Lower lobe of right lung (tissue), 2 donors: ENCODE data around the gene ACSL3. TPM values are rescaled to one million over a fixed set of nuclear protein-coding genes. Genes with fewer than 3 reads are reported as not detected.
A peak's percentile ranks its signal among the peaks of the same experiment; 100 is the strongest.

Source experiments
- ATAC-seq, 2 donors: fragments of 200-7000 bp; cut with Tn5 transposase; one replicate each; pipeline ENCODE4 v1.9.1; 2020 to 2022; ENCODE audit warnings: mild to moderate bottlenecking in 2 of 2, moderate library complexity in 2 of 2
- DNase-seq: peaks from one replicate; pipeline ENCODE4 v3.0.0-alpha.2; 2020
- H3K27ac ChIP-seq: fragments of 200-600 bp; one replicate; pipeline ENCODE4 v1.8.0; 2022
- H3K27me3 ChIP-seq: fragments of 200-600 bp; one replicate; pipeline ENCODE4 v1.8.0; 2022; ENCODE audit warnings: low read depth
- H3K36me3 ChIP-seq: fragments of 200-600 bp; one replicate; pipeline ENCODE4 v1.8.0; 2022; ENCODE audit warnings: mild to moderate bottlenecking
- H3K4me1 ChIP-seq: fragments of 200-600 bp; one replicate; pipeline ENCODE4 v1.8.0; 2022
- H3K4me3 ChIP-seq: fragments of 200-600 bp; one replicate; pipeline ENCODE4 v1.8.0; 2022; ENCODE audit warnings: mild to moderate bottlenecking
- H3K9me3 ChIP-seq: fragments of 200-600 bp; one replicate; pipeline ENCODE4 v1.8.0; 2022
- CTCF ChIP-seq: fragments of 200-600 bp; IDR thresholded peaks from one replicate; pipeline ENCODE4 v1.8.0; 2022; ENCODE audit warnings: antibody characterized with exemption, mild to moderate bottlenecking
- intact Hi-C: fragments of 100-400 bp; cut with DNase I; formaldehyde crosslinking; loops from one replicate; pipeline ENCODE4 v1.11.0; 2022
- long read RNA-seq: library from polyadenylated mRNA; unstranded; transcript quantifications from one replicate; pipeline ENCODE4 v2.0.0, GENCODE V29; 2021
- total RNA-seq: library from RNA; stranded (reverse); fragmentation: NEBNext Ultra II Directional; extraction: Animal tissue kit (Norgen Biotek cat#: 25700); gene quantifications from one replicate; pipeline ENCODE4 v1.2.1, GENCODE V29; 2021
- donor health status: DM: no; HTN: yes; CAD: no; lungs with severe emphysema.

ACSL3 gene
- total RNA-seq, result 74.2 TPM
- long read RNA-seq, full-length matches to known transcripts, result 83 of 106 reads
- long read RNA-seq, partial matches to known transcripts, result 10 of 106 reads
- long read RNA-seq, other reads (novel, unspliced or antisense), result 13 of 106 reads

- no peaks in the 10 kb centered on the region for H3K27me3 ChIP-seq
- no peaks in the 10 kb centered on the region for H3K36me3 ChIP-seq
- intact Hi-C loops, result no loop called here
- peak within 1 kb of the TSS; percentile 99 for H3K27ac ChIP-seq
- DNase-seq, result peak; percentile 99
- no peaks in the 10 kb centered on the region for H3K9me3 ChIP-seq
- ATAC-seq, result peak; percentile 99
- TF ChIP-seq CTCF, result peak; percentile 10
- peaks cover 48% of the 10 kb centered on the region for H3K4me1 ChIP-seq
- H3K4me3 ChIP-seq, result peak within 1 kb of the TSS; percentile 82
These were observed at the start of gene ACSL3 for GRCh38 chr2:222860740-222861410. TSS of gene ACSL3 (plus strand) at chr2:222861036. CDS start at chr2:222908773, 47,737 bp downstream.

DNA sequence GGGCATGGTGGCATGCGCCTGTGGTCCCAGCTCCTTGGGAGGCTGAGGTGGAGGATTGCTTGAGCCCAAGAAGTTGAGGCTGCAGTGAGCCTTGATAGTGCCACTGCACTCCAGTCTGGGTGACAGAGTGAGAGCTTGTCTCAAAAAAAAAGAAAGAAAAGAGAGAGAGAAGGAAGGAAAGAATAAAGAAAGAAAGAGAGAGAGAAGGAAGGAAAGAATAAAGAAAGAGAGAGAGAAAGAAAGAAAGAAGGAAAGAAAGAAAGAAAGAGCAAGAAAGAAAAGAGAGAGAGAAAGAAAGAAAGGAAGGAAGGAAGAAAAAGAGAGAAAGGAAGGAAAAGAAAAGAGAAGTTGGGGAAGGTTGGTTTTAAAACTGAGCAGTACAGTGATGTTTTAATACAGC is 49.0 kb upstream of the ACSL3 start:
- Histone ChIP-seq H3K27me3 (no peaks in the 10 kb centered on the region), H3K27ac (no peak overlapping the region), H3K36me3 (no peaks in the 10 kb centered on the region), H3K4me1 (peaks cover 3% of the 10 kb centered on the region), H3K4me3 (no peak overlapping the region), H3K9me3 (no peaks in the 10 kb centered on the region)
- DNase-seq, result no peak
- TF ChIP-seq CTCF, result no peak
- intact Hi-C loops, result no loop called here
- no peak for ATAC-seq

DNA sequence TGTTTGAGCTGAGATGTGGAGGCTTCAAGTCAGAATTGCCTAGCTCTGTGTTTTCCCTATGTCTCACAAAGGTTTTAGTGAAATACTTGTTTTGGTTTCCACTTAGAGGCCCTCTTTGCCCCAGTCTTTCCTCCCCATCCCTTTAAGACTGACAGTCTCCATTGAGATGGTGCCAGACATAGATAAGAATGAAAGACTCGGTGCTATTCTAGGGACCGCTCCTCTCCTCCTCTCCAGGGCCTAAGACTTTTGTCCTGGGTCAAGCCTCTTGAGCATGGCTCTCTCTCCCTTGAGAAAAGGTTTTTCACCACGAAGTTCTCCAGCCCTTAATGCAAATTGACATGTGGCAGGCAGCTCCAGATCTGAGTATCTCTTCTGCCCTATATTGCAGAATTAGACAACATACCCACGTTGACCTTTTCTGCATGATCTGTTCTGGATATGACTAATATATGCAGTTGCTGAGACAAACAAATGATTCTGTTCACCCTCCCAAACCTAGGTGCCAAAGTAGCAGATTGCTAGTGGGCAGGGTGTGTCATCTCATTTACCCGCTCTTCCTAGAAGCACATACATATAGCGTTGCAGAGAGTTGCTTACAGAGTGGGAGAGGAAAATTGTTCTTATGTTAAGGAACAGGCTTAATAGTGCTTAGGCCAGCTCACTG is 47.5 kb upstream of the ACSL3 start:
- H3K36me3 ChIP-seq, result no peaks in the 10 kb centered on the region
- H3K27me3 ChIP-seq, result no peaks in the 10 kb centered on the region
- H3K9me3 ChIP-seq, result no peaks in the 10 kb centered on the region
- no peak for DNase-seq
- H3K4me1 ChIP-seq, result no peaks in the 10 kb centered on the region
- no peak overlapping the region for H3K4me3 ChIP-seq
- TF ChIP-seq CTCF, result no peak
- no peak for ATAC-seq
- H3K27ac ChIP-seq, result no peak overlapping the region
- intact Hi-C loops, result no loop called here

GRCh38 chr2:222819722-222820333 is 41.0 kb upstream of the ACSL3 start:
- TF ChIP-seq CTCF, result no peak
- no peaks in the 10 kb centered on the region for H3K4me1 ChIP-seq
- no peaks in the 10 kb centered on the region for H3K27me3 ChIP-seq
- intact Hi-C loops, result no loop called here
- no peak overlapping the region for H3K27ac ChIP-seq
- no peak overlapping the region for H3K4me3 ChIP-seq
- DNase-seq (no peak), ATAC-seq (no peak)
- no peaks in the 10 kb centered on the region for H3K9me3 ChIP-seq
- no peaks in the 10 kb centered on the region for H3K36me3 ChIP-seq

GRCh38 chr2:222823183-222823930 is 37.5 kb upstream of the ACSL3 start:
- no peak for DNase-seq
- Histone ChIP-seq H3K4me1 (no peaks in the 10 kb centered on the region), H3K27me3 (no peaks in the 10 kb centered on the region), H3K36me3 (no peaks in the 10 kb centered on the region), H3K27ac (no peak overlapping the region), H3K9me3 (no peaks in the 10 kb centered on the region), H3K4me3 (no peak overlapping the region)
- intact Hi-C loops, result no loop called here
- ATAC-seq, result no peak
- TF ChIP-seq CTCF, result no peak
